Endothelial cell of umbilical vein (primary cell): ENCODE measurements around the gene TPD52L2. TPM values are rescaled to one million over a fixed set of nuclear protein-coding genes. Genes with fewer than 3 reads are reported as not detected.

Source experiments
- BruUV-seq: library from RNA; stranded (reverse); fragments of 400-500 nt; replicated peaks from 2 replicates; lab custom pipeline; 2021; lab: Mats Ljungman, UMichigan
- CTCF ChIA-PET: fragments of 300-600, 350-600 bp; sonication (Branson Sonifier 250); formaldehyde crosslinking; loops from one replicate; lab custom pipeline; 2021; ENCODE audit warnings: antibody characterized with exemption, inconsistent platforms; lab: Charles Lee
- POLR2A ChIA-PET: fragments of 300-600, 350-600 bp; sonication (Branson Sonifier 250); formaldehyde crosslinking; loops from one replicate; lab custom pipeline; 2021; ENCODE audit warnings: antibody characterized with exemption, inconsistent platforms; lab: Charles Lee
- DNase-seq: peaks from one replicate; pipeline ENCODE4 v3.0.0-alpha.2; 2011; ENCODE audit warnings: low read depth, low spot score
- FAIRE-seq: peaks from 2 replicates; lab custom pipeline; 2011; peaks lifted over from hg19 to GRCh38; lab: Jason Lieb, UNC
- H2AFZ ChIP-seq: 2 replicates; pipeline ENCODE4 v1.6.0; 2012; ENCODE audit warnings: low read depth, low read length, control low read depth, inconsistent platforms
- H3K27ac ChIP-seq: 2 replicates; pipeline ENCODE4 v1.5.1; 2011; ENCODE audit warnings: low read depth, mild to moderate bottlenecking, control low read depth, low read length, moderate library complexity; ENCODE audit not compliant: insufficient read depth
- H3K27me3 ChIP-seq, 2 experiments: 2 replicates each; pipeline versions ENCODE4 v1.6.0 to v1.6.1; 2011; ENCODE audit warnings: low read length in 2 of 2, mixed read lengths in 1 of 2; ENCODE audit not compliant: control insufficient read depth in 2 of 2, insufficient read depth in 2 of 2
- H3K36me3 ChIP-seq, 2 experiments: 2 replicates in 1 of 2; 3 replicates in 1 of 2; pipeline ENCODE4 v1.5.1; 2011; ENCODE audit warnings: low read length in 2 of 2, mild to moderate bottlenecking in 1 of 2, moderate library complexity in 1 of 2; ENCODE audit not compliant: control insufficient read depth in 2 of 2, insufficient read depth in 2 of 2; ENCODE audit errors: extremely low read depth in 1 of 2
- H3K4me1 ChIP-seq: 3 replicates; pipeline ENCODE4 v1.5.1; 2011; ENCODE audit warnings: mild to moderate bottlenecking, low read length; ENCODE audit not compliant: control insufficient read depth, insufficient read depth; ENCODE audit errors: extremely low read depth
- H3K4me2 ChIP-seq: 2 replicates; pipeline ENCODE4 v1.6.1; 2011; ENCODE audit warnings: low read length, control low read depth, mixed read lengths; ENCODE audit not compliant: insufficient read depth
- H3K4me3 ChIP-seq, 3 experiments: fragments of 200-600 bp in 1 of 3; sonication (generic), shearing (Covaris generic) in 1 of 3; replicated peaks in 1 of 3; 2 replicates each; pipeline ENCODE4 v1.5.1; 2011 to 2016; ENCODE audit warnings: control low read depth in 3 of 3, low read length in 3 of 3, mild to moderate bottlenecking in 2 of 3, inconsistent platforms in 1 of 3, low read depth in 1 of 3, moderate library complexity in 1 of 3; ENCODE audit not compliant: insufficient read depth in 1 of 3
- H3K79me2 ChIP-seq: 2 replicates; pipeline ENCODE4 v1.6.0; 2012; ENCODE audit warnings: low read length, inconsistent platforms; ENCODE audit not compliant: control insufficient read depth, insufficient read depth
- H3K9ac ChIP-seq: replicated peaks from 2 replicates; pipeline ENCODE3; 2011; ENCODE audit warnings: low read length, control low read depth; ENCODE audit not compliant: insufficient read depth; ENCODE audit errors: extremely low read depth
- H3K9me1 ChIP-seq: replicated peaks from 3 replicates; pipeline ENCODE4 v1.6.0; 2011; ENCODE audit warnings: mild to moderate bottlenecking, low read length; ENCODE audit not compliant: control insufficient read depth, insufficient read depth; ENCODE audit errors: extremely low read depth
- H3K9me3 ChIP-seq: replicated peaks from 2 replicates; pipeline ENCODE4 v1.5.1; 2012; ENCODE audit warnings: low read length, inconsistent platforms; ENCODE audit not compliant: control insufficient read depth, insufficient read depth
- H4K20me1 ChIP-seq: replicated peaks from 2 replicates; pipeline ENCODE3; 2011; ENCODE audit warnings: mild to moderate bottlenecking, low read length; ENCODE audit not compliant: control insufficient read depth, insufficient read depth; ENCODE audit errors: extremely low read depth
- CTCF ChIP-seq, 2 donors: IDR thresholded peaks; 1 replicate in 1 of 2; 2 replicates in 1 of 2; pipeline ENCODE4 v1.5.1; 2011; ENCODE audit warnings: low read length in 2 of 2, mild to moderate bottlenecking in 2 of 2, moderate library complexity in 2 of 2, control low read depth in 1 of 2, inconsistent platforms in 1 of 2, low read depth in 1 of 2; ENCODE audit not compliant: insufficient read depth in 1 of 2; ENCODE audit errors: extremely low read depth in 1 of 2
- EZH2 ChIP-seq: IDR thresholded peaks from 2 replicates; pipeline ENCODE4 v1.6.1; 2012; ENCODE audit warnings: borderline replicate concordance, low read depth, mild to moderate bottlenecking, moderate library complexity, low read length, inconsistent platforms; ENCODE audit not compliant: severe bottlenecking
- FOS ChIP-seq: IDR thresholded peaks from 2 replicates; pipeline ENCODE4 v1.6.1; 2011; ENCODE audit warnings: mild to moderate bottlenecking, low read length, moderate library complexity, borderline replicate concordance; ENCODE audit not compliant: insufficient read depth
- GATA2 ChIP-seq: IDR thresholded peaks from 2 replicates; pipeline ENCODE4 v1.7.0; 2011; ENCODE audit warnings: low read depth, mild to moderate bottlenecking, moderate library complexity, mixed read lengths, low read length; ENCODE audit not compliant: insufficient read length, insufficient read depth
- JUN ChIP-seq: IDR thresholded peaks from 2 replicates; pipeline ENCODE4 v1.6.1; 2011; ENCODE audit warnings: borderline replicate concordance, low read depth; ENCODE audit not compliant: insufficient read length, insufficient read depth
- MAX ChIP-seq: IDR thresholded peaks from 2 replicates; pipeline ENCODE4 v1.6.1; 2011; ENCODE audit not compliant: insufficient read depth, insufficient read length
- MYC ChIP-seq: IDR thresholded peaks from one replicate; pipeline ENCODE4 v1.6.1; 2011; ENCODE audit warnings: mild to moderate bottlenecking, low read depth, low read length
- POLR2A ChIP-seq: IDR thresholded peaks from 2 replicates; pipeline ENCODE4 v1.6.1; 2012; ENCODE audit warnings: low read depth, mild to moderate bottlenecking, control low read depth, low read length
- POLR2AphosphoS5 ChIP-seq: IDR thresholded peaks from 2 replicates; pipeline ENCODE4 v1.6.1; 2012; ENCODE audit warnings: low read depth, mild to moderate bottlenecking, control low read depth, low read length, moderate library complexity; ENCODE audit not compliant: insufficient read depth
- dilution Hi-C: fragments of 300-500 bp; cut with MboI; formaldehyde crosslinking; loops from one replicate; pipeline ENCODE4 v1.15.0; 2019; ENCODE audit warnings: low sequenced_read_pairs; ENCODE audit not compliant: extremely low pct_ligation_motif_present
- intact Hi-C: fragments of 100-400 bp; cut with micrococcal nuclease; formaldehyde crosslinking; loops from one replicate; pipeline ENCODE4 v1.10.0; 2022
- polyA plus RNA-seq, 4 experiments: library from polyadenylated mRNA; depleted of rRNA in 3 of 4; stranded (reverse) in 3 of 4; unstranded in 1 of 4; fragments of >200 nt; gene quantifications; 2 replicates each; pipeline versions ENCODE4 v1.2.1 to v1.2.3, GENCODE V29; 2011 to 2012; ENCODE audit warnings: missing spikeins in 1 of 4
- total RNA-seq: library from RNA; stranded (reverse); gene quantifications from 2 replicates; pipeline ENCODE4 v1.2.3, GENCODE V29; 2021

Gene TPD52L2
- total and polyA plus RNA-seq, 2 donors (not counting 3 experiments of a cell fraction or from before 2014, with no cell fraction given) = 123 to 142 TPM

- BruUV-seq = no TSS peak
- FAIRE-seq = no peak
- Histone ChIP-seq H3K4me1 (no peaks in the 10 kb centered on the region), H3K27me3 (no peaks in the 10 kb centered on the region), H3K9ac (no peak overlapping the region), H3K27ac (no peak overlapping the region), H2AFZ (no peak overlapping the region), H3K9me3 (no peaks in the 10 kb centered on the region), H4K20me1 (no peaks in the 10 kb centered on the region), H3K36me3 (peaks cover 11 to 72% of the 10 kb centered on the region in 2 experiments), H3K4me3 (no peak overlapping the region), H3K4me2 (no peak overlapping the region), H3K9me1 (no peaks in the 10 kb centered on the region), H3K79me2 (peaks cover 8% of the 10 kb centered on the region)
- CTCF ChIA-PET = no interaction called here
- intact Hi-C loops (no loop called here), dilution Hi-C loops (no loop called here)
- no peak for TF ChIP-seq FOS
- no peak for TF ChIP-seq POLR2A
- no peak for DNase-seq
- POLR2A ChIA-PET = interaction anchor here (1.0 kb wide), 1 partner anchor 21 kb away, joined by 3 read pairs; the partner anchor contains the start of gene TPD52L2
Observed at GRCh38 chr20:63885264-63886053, 20.4 kb downstream of the TPD52L2 start.

- H2AFZ ChIP-seq = no peak overlapping the region
- CTCF ChIA-PET = no interaction called here
- no TSS peak for BruUV-seq
- FAIRE-seq = no peak
- H4K20me1 ChIP-seq = no peaks in the 10 kb centered on the region
- H3K9ac ChIP-seq = no peak overlapping the region
- peaks cover 8% of the 10 kb centered on the region for H3K79me2 ChIP-seq
- DNase-seq = no peak
- no peaks in the 10 kb centered on the region for H3K9me1 ChIP-seq
- H3K27me3 ChIP-seq = no peaks in the 10 kb centered on the region
- TF ChIP-seq MAX (no peak), POLR2AphosphoS5 (no peak), JUN (no peak), POLR2A (no peak), MYC (no peak), FOS (no peak), GATA2 (no peak), CTCF (IDR thresholded peaks at IDR 0.05; ENCODE audit: extremely low read depth in 1 of 2, insufficient read depth in 1 of 2, low read depth in 1 of 2, low read length in 2 of 2) (no peak), EZH2 (no peak)
- H3K4me1 ChIP-seq = no peaks in the 10 kb centered on the region
- H3K4me3 ChIP-seq = no peak overlapping the region
- dilution Hi-C loops = no loop called here
- H3K27ac ChIP-seq = no peak overlapping the region
- H3K36me3 ChIP-seq = peaks cover 13 to 76% of the 10 kb centered on the region in 2 experiments
- intact Hi-C loops = no loop called here
- H3K4me2 ChIP-seq = no peak overlapping the region
- no peaks in the 10 kb centered on the region for H3K9me3 ChIP-seq
- POLR2A ChIA-PET = no interaction called here
Observed at GRCh38 chr20:63886054-63886419, 21.0 kb downstream of the TPD52L2 start.
